Measurements from ENCODE around the gene PHLDB2.

DNA sequence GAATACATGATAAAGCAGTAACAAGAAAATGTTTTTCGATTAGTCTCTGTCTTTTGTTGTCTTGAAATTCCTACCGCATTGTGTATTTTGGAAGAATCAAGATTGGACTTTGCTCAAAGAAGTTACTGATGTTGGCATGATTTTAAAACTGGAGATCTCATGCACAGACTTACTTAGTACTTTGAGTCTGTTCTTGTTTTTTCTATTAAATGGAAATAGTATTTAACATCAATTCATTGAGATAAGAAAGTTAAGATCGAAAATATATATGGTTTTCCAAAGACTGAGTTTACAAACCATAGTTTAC, 122.3 kb downstream of the PHLDB2 start:
- TF ChIP-seq POLR2A (IDR thresholded peaks at IDR 0.05; ENCODE audit: low read length) (no peak), GATA1 (IDR thresholded peaks at IDR 0.05; ENCODE audit: low read depth, low read length) (no peak)
